Measurements from ENCODE around the gene CEACAM16. TPM values are rescaled to one million over a fixed set of nuclear protein-coding genes. Genes with fewer than 3 reads are reported as not detected.

CEACAM16 gene
- total and polyA plus RNA-seq, 9 of the 15 experiments (the other 6 are each of a cell fraction or from before 2014, with no cell fraction given): not detected

- peak; percentile 88 for TF ChIP-seq MGA (IDR thresholded peaks at IDR 0.05)
- no peak for TF ChIP-seq SMARCB1 (IDR thresholded peaks at IDR 0.05; ENCODE audit: insufficient read length, low read depth)
- TF ChIP-seq EP400 (IDR thresholded peaks at IDR 0.05): 0 out of 2 replicates have a peak, but pooled peaks have one; percentile 12
- TF ChIP-seq L3MBTL2 (IDR thresholded peaks at IDR 0.05): peak; percentile 80
- TF ChIP-seq ILF3 (IDR thresholded peaks at IDR 0.05; ENCODE audit: borderline replicate concordance): no peak
- TF ChIP-seq FOS (IDR thresholded peaks at IDR 0.05; ENCODE audit: extremely low read depth, insufficient read length): no peak
- TF ChIP-seq XRCC4 (IDR thresholded peaks at IDR 0.05; ENCODE audit: extremely low read depth, insufficient read depth, insufficient read length): no peak
- no peak for TF ChIP-seq ZNF140 (CRISPR knock-in tag; IDR thresholded peaks at IDR 0.05)
- no peak for TF ChIP-seq MEF2D (tag; conservative IDR thresholded peaks at IDR 0.05; ENCODE audit: low read depth)
- no peak for TF ChIP-seq ZBTB8A (IDR thresholded peaks at IDR 0.05; ENCODE audit: partially characterized antibody)
- TF ChIP-seq, protein P1, sequence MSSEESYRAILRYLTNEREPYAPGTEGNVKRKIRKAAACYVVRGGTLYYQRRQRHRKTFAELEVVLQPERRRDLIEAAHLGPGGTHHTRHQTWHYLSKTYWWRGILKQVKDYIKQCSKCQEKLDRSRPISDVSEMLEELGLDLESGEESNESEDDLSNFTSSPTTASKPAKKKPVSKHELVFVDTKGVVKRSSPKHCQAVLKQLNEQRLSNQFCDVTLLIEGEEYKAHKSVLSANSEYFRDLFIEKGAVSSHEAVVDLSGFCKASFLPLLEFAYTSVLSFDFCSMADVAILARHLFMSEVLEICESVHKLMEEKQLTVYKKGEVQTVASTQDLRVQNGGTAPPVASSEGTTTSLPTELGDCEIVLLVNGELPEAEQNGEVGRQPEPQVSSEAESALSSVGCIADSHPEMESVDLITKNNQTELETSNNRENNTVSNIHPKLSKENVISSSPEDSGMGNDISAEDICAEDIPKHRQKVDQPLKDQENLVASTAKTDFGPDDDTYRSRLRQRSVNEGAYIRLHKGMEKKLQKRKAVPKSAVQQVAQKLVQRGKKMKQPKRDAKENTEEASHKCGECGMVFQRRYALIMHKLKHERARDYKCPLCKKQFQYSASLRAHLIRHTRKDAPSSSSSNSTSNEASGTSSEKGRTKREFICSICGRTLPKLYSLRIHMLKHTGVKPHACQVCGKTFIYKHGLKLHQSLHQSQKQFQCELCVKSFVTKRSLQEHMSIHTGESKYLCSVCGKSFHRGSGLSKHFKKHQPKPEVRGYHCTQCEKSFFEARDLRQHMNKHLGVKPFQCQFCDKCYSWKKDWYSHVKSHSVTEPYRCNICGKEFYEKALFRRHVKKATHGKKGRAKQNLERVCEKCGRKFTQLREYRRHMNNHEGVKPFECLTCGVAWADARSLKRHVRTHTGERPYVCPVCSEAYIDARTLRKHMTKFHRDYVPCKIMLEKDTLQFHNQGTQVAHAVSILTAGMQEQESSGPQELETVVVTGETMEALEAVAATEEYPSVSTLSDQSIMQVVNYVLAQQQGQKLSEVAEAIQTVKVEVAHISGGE (CRISPR knock-in tag; IDR thresholded peaks at IDR 0.05): peak in 1 of 3 experiments; percentile 35; a peak in 1 of 6 replicates
- peak; percentile 61 for TF ChIP-seq ZFX (CRISPR knock-in tag; IDR thresholded peaks at IDR 0.05)
- TF ChIP-seq GTF2A2 (tag; IDR thresholded peaks at IDR 0.05): 0 out of 2 replicates have a peak, but pooled peaks have one; percentile 34
- no peak for TF ChIP-seq TAF1 (IDR thresholded peaks at IDR 0.05; ENCODE audit: control insufficient read depth, extremely low read depth, insufficient read depth, low read length, severe bottlenecking)
These were observed 55.8 kb downstream of the CEACAM16 start (continued) for GRCh38 chr19:44754750-44755080.
